Left renal cortex interstitium (tissue), 4 donors: ENCODE data around the gene IRX1. TPM values are rescaled to one million over a fixed set of nuclear protein-coding genes. Genes with fewer than 3 reads are reported as not detected.

Source experiments
- DNase-seq, 4 donors: peaks; one replicate each; pipeline ENCODE4 v3.0.0-alpha.2; 2013; ENCODE audit warnings: low read depth in 4 of 4, low spot score in 2 of 4, missing footprints in 1 of 4
- polyA plus RNA-seq, 4 donors: library from polyadenylated mRNA; unstranded; fragments of 120-200 nt; gene quantifications; one replicate each; pipeline ENCODE4 v1.2.1, GENCODE V29; 2013; ENCODE audit not compliant: insufficient read length in 4 of 4

Gene IRX1
- 10 to 100 TPM; 25.4 to 50.3 (median 42.3) TPM for polyA plus RNA-seq

DNA sequence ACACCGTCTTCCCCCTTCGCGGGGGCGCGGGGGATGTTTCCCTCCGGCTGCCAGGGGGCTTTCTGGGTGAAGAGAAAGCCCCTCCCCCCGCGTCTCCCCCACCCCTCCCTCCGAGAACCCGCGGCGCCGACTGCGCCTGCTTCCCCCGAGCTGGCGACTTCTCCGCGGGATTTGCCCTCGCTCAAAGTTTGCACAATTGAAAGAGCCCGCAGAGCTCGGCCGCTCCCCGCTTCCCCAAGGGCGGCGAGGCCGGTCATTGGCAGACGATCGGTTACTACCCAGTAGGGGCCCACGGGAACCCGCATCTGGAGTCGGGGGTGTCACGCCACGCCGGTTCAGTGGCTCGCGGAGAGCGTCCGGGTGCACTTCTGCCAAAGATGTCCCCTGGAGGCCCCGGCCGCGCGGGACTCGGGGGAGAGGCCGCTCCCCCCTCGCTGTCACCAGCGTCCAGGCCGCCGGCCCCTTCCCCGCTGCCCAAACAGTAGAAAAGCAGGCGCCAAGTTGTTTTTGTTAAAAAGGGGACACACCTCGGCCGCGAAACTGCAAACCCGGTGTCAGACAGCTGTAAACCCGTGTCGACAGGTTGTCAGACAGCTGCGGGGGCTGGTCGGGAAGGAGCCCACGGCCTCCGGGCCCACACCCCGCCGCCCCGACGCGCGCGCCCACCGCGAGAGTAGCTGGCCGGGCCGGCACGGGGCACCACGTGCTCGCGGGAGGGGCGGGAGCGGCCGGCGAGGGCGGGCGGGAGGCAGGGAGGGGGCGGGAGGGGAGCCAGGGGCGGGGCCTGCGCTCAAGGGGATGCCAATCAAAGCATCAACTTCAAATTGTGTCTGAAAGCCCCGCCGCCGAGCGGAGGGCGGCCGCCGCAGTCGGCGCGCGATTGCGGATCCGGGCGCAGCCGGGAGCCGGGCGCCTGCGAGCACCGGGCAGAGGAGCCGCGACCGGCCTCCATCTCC is at the start of gene IRX1:
Gene IRX1, plus strand, starts transcription at position 827 of the 956 bp plus-strand sequence. CDS start 274 bp downstream, outside the sequence.
- DNase-seq: no peak

DNA sequence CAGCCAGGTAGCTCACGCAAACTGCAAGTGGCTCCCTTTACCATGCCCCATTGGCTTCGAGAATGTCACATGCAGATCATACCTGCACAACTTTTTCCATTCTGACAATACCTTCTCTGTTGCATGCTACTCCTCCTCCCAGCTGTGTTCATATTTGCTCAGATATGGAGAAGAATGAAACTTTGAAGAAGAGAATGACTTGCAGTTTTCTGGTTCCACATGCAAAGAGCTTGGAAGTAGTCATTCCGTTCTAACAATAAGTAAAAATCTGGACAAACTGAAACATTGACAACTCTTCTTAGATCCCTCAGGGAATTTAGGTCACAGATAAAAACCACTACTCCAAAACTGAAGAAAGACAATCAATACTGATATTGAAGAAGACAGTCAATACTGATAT is 49.6 kb upstream of the IRX1 start:
- DNase-seq: no peak

DNA sequence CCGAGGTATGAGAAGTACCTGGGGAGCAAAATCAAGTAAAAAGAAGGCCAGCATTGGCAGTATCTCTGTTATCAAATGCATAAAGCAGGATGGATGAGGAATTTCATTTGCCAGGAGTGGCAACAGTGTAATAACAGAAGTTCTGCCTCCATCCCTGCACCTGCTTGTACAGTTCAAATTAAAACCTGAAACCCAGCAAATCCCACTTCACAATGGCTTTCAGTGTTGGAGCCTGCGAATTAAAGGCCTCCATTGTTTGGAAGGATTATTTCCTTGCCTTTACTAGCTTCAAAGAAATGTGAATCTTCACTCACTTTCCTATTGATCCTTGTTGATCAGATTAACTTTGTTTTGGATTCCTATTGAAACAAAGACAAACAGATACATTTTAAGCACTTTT is 31.5 kb upstream of the IRX1 start:
- DNase-seq: no peak

DNA sequence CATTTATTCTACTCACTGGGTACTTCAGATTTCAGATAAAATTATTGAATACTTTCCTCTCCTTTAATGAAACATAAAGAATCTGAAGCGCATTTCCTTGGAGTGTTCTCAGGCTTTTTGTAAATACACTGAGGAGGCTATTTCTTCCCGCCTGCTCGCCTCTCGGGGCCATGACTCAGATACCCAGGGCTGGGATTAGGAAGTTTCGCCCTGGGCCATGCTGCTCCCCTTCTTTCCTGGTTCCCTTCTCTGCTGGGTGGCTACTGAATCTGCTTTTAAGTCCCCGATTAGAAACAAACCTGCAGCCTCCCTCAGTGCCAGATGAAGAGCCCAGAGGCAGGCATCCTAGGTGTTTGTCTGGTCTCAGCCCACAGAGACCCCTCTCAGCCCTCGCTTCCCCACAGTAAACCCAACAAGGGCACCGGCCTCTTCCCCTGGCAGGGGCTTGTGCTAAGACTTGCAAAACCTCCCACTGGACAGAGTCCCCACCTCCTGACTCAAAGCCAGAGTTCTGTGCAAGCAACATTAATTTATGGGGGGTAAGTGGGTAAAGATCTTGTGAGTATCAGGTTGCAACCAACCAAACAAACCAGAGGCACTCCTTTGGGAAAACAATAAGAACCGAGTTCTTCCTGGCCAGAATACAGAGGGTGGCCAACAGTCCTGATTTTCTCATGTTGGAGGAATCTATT is 30.7 kb upstream of the IRX1 start:
- peak in 1 of 4 donors; percentile 13 for DNase-seq

DNA sequence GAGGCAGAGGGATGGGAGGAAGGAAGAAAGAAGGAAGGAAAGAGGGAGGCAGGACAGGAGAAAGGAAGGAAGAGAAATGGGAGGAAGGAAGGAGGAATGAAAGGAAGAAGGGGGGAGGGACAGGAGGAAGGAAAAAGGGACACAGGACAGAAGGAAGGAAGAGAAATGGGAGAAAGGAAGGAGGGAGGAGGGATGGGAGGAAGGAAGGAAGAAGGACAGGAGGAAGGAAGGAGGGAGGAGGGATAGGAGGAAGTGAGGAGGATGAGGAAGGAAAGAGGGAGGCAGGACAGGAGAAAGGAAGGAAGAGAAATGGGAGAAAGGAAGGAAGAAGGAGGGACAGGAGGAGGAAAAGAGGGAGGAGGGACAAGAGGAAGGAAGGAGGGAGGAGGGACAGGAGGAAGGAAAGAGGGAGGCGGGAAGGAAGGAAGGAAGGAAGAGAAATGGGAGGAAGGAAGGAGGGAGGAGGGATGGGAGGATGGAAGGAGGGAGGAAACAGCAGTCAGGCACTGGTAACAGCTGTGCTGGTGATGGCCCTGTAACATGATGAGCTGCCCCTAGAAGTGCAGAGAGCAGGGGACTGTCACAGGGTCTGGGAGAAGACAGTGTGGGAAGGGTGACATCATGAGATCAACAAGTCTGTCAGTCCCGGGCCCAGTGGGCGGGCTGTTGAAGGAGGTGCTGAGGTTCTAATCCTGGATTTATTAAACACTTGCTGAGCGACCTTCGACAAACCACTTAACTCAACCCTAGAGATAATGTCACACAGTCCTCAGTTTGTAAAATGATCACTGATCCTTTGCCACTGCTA is 10.7 kb upstream of the IRX1 start:
- no peak for DNase-seq

DNA sequence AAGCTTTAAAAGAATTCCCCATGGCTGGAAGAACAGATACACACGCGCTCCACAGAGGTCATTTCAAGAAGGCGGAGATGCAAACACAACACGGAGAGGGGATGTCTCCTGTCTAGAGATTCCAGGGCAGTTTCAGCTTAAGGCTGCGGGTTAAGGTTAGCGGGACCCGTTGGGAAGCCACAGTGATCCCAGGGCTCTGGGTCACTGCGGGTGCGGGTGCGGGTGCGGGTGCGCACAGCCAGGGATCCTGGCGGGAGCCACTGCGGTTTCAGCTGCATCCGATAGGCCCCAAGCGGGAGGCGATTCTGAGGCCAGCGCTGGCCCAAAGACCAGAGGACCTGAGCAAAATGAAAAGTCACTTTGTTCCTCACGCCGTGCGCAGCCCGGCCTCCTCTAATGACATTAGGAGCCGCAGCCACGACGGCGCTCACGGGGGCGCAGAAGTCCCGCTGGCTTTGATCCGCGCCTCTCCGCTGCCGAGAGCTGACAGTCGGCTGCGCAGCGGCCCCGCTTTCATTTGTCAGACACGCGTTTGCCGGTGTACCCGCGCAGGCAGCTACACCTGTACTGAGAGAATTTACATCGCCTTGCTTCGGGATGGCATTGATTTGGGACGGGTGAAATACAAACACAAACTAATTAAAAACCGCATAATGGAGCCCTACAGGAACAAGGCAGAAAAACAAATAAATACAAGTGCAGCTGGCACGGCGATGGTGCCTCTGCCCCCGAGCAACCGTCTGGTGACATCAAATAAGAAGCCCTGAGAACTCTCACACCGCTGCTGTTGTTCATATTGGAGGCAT is 5.3 kb upstream of the IRX1 start:
- DNase-seq: no peak

DNA sequence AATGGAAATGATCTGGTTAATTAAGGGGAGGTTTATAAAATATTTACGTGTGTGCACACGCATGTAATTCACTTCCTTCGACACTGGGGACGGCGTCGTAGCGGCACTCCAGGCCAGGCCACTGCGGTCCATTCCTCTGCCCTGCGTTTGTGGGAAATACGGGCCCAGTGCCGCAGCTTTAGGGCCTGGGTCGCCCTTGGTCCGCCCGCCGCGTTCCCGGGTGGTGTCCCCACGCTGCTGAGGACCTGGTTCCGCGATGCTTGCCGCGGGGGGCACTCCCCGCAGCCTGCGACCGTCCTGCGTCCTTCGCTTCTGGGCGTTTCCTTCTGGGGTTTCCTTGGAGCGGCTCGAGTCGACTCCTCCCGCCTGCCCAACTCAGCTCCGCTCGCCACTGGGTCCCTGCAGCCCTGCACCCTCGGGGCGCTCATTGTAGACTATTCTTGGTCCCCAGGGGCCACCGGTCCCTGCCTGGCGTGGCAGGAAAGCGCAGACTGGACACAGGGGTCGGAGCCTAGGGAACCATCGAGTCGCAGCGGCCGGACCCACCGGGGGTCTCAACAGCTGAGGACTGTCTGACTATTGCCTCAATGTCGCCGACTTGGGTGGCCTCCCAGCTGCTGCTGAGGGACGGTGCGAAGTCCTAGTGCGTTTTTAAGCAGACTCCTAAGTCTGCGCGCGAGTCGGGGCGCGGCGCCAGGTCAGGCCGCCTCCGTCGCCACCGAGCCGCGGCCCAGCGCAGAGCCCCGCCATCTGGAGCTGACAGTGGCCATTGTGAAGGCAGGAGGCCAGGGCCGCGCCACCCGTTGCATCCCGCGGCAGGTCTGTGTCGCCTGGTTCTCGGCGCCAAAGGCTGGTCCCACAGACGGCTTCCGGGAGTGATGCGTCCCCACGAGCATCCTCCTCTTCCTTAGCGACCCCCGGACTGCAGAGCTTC is 4.4 kb upstream of the IRX1 start:
- no peak for DNase-seq

DNA sequence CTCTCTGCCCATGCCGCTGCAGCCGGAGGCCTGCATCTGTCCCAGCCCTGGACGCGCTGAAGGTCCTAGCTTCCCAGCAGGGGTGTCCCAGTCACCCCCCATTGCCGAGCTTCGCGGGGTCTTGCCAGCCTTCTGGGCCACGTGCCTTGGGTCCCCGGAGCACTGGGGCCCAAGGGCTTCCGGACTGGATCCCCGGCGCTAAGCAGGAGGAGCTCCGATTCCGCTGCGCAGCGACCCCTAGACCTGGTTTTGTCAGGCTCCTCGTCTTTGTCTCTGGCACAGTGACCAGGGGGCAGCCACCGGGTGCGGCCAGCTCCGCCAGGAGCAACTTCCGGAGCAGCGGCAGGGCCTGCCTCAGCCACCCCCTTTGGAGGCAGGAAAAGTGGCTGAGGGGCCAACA is 3.3 kb upstream of the IRX1 start:
- no peak for DNase-seq

DNA sequence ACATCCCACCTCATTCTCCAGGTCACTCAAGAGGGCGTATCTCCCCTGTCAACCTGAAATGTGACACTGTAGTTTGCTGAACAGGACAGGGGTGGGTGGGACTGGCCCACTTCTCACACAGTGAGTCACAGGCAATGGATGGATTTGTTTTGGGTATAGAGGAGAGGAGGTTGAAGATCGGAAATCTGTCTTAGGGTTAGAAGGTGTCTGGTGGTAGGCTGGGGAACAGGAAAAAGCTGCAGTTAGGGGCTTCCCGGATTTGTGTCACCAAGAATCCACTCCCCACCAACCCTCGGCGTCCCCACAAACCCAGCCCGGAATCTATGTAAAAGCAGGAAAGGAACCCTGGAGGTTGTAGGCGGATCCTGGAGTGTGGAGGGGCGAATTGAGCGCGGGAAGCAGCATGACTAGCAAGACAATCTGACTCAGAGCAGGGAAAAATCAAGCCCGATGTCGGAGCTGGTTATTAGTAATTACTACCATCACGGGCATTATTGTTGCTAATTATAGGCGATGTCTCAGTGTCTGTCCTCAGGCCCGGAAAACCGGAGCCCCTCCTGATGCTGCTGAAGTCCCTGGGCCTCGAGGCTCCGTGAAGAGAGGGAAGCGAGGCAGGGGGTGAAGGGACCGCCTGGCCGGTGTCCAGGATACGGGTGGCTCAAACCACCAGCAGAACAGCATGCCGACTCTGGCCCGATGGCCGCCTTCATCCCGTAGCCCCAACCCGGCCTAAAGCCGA is 1.7 kb upstream of the IRX1 start:
- DNase-seq: no peak

DNA sequence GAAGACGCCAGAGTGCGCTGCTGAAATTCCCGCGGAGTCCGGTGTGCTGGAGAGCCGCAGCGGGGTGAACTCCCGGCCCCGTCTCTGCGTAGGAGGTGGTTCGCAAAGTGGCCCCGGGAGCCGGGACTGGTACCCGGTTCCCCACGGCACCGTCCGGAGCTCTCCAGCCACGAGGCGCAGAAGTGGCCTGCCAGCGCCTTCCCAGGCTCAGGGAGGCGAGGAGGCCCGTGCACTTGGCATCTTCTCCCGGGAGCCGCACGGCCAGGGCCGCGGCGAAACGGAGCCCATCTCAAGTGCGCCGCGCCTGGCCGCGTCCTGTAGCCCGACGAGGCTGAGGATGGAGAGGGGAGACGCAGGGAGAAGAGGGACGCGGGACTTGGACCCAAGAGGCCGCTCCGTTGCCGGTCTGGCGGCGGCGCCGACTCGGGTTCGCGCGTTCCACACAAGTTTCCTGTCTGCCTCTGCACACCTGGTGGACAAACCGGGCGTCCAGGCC is 1.1 kb upstream of the IRX1 start:
- DNase-seq: no peak

DNA sequence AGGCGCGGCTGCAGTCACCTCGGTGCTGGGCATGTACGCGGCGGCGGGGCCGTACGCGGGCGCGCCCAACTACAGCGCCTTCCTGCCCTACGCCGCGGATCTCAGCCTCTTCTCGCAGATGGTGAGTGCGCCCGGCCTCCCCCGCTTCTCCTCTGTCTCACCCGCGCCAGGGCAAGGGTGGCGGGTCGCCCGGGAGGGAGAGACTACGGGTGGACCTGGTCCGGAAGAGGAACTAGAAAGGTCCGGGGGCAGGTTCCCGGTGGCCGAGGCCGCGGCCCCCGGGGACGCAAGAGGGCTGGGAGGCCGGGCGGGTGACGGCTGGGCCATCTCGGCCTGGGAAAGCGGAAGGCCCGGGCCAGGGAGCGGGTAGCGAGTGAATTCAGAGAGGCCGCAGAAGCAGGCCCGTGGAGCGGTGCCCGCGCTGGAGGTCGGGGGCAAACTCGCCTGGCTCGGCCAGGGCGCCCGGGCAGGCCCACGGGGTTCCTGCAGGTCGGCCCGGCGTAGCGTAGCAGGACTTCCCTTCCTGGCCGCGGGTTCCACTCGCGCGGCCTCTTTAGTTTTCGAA is 711 bp downstream of the IRX1 start:
- DNase-seq: no peak

DNA sequence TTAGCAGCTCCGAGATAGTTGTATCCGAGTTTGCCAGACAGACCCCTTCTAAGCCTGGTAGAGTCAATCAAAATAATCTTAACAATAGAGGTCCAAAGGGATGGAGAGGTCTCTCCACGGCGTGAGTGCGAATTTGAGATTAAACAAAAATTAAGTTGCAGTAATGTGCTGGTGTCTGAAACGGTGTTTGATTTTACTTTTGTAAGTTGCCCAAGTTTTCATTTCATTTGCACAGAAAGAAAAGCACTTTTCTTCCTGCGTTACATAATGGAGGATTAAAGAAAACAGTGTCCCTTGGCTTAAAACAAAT is 1.2 kb downstream of the IRX1 start:
- no peak for DNase-seq

DNA sequence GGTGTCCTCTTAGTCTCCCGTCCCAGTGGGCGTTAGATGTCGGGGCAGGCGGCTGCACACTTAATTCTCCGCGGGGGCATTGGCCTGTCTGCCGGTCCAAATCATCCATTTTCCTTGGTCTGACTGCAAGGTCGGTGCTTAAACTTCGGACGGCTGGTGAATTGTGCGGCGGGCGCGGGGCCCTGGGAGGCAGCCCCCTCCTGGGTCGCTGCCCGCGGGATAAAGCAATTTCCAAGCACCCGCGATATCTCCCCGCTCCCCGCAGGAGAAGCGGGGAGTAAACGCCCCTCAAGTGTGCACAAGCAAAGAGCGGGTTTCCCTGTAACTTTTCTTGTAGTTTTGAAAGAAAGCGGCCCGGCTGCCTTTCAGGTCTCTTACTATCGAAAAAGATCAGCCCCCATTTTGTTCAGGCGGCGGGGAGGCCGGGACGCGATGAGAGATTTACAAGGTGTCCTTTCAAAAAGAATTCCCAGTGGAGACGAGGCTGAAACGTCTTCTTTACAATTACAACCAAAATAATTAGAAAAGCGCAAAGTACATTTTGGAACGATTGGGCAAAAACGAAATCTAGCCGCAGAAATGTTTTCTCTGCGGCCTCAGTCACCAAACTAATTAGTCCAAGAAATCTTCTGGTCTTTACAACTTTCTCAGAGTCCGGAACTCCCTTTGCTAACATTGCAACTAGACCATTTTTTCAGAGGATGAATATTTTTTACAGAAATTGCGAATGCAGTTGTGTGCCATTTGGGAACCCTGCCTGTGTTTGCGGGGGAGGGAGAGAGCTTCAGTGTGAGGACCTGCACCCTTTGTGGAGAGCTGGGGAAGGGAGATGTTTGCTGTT is 1.8 kb downstream of the IRX1 start:
- DNase-seq: no peak

DNA sequence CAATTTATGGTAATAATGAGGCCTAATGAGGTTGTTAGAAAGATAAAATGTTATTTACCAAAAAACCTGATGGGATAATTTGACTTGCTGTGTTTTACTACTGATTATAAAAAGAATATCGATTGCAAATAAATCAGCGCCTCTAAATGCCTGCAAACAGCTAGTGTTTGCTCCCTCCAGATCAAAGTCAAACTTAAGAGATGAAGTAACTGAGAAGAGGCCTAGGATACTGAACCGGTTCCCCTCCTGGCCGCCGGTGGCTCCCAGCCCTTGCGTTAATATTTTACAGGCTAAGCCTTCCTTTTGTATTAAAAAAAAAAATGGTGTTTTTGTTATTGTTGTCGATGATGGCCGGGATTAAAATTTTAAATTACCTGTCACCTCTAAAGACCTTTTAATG is 2.6 kb downstream of the IRX1 start:
- DNase-seq: no peak

DNA sequence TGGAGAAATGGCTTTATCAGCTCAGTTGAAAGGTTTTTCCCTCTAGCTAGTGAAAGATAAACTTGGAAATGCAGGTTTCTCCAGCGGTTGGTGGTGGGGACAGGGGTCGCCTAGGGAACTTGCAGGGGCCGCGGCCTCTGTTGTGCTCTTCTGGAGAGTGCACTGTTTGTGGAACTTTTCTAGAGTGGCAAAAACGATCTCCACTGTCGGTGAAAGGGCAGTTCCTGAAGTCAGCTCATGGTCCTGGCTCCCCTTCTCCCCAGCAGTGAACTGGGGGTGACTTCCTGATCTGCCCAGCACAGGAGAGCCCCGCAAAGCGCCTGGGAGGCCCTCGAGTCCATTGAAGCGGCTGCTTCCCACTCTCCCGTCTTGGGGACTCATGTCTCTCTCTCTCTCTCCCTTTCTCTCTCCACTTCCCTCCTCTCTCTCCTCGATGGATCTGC is 3.2 kb downstream of the IRX1 start:
- DNase-seq: no peak

DNA sequence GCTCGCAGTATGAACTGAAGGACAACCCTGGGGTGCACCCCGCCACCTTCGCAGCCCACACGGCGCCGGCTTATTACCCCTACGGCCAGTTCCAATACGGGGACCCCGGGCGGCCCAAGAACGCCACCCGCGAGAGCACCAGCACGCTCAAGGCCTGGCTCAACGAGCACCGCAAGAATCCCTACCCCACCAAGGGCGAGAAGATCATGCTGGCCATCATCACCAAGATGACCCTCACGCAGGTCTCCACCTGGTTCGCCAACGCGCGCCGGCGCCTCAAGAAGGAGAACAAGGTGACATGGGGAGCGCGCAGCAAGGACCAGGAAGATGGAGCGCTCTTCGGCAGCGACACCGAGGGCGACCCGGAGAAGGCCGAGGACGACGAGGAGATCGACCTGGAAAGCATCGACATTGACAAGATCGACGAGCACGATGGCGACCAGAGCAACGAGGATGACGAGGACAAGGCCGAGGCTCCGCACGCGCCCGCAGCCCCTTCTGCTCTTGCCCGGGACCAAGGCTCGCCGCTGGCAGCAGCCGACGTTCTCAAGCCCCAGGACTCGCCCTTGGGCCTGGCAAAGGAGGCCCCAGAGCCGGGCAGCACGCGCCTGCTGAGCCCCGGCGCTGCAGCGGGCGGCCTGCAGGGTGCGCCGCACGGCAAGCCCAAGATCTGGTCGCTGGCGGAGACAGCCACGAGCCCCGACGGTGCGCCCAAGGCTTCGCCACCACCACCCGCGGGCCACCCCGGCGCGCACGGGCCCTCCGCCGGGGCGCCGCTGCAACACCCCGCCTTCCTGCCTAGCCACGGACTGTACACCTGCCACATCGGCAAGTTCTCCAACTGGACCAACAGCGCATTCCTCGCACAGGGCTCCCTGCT is 3.8 kb downstream of the IRX1 start:
- no peak for DNase-seq
